ENCODE results near the gene STPG4.

STPG4 gene

GRCh38 chr2:47091118-47091517 lies 64.0 kb downstream of the STPG4 start:
- Histone ChIP-seq H3K9me3 (replicated peaks; ENCODE audit: insufficient read depth, low read length) (no peaks in the 10 kb centered on the region), H3K27me3 (replicated peaks; ENCODE audit: insufficient read depth, low read length) (no peaks in the 10 kb centered on the region), H3K27ac (ENCODE audit: low read length) (no peak overlapping the region), H3K4me1 (ENCODE audit: low read length) (no peaks in the 10 kb centered on the region), H2AFZ (ENCODE audit: low read length) (no peak overlapping the region), H3K4me2 (ENCODE audit: low read depth, low read length) (no peak overlapping the region), H3K9me2 (replicated peaks; ENCODE audit: insufficient read depth, low read length) (no peaks in the 10 kb centered on the region), H3K4me3 (ENCODE audit: low read length) (no peak overlapping the region), H4K20me1 (ENCODE audit: insufficient read depth, low read length) (no peaks in the 10 kb centered on the region), H3K36me3 (replicated peaks; ENCODE audit: insufficient read depth, low read length) (no peaks in the 10 kb centered on the region), H3K79me2 (ENCODE audit: low read length) (no peaks in the 10 kb centered on the region), H3F3A (ENCODE audit: insufficient read depth, low read length) (no peaks in the 10 kb centered on the region), H3K9ac (ENCODE audit: low read length) (no peak overlapping the region)
- no peak for DNase-seq
- TF ChIP-seq CTCF (IDR thresholded peaks at IDR 0.05; ENCODE audit: low read length) (no peak), EZH2 (optimal IDR thresholded peaks at IDR 0.05; ENCODE audit: low read depth, low read length) (no peak), EZH2phosphoT487 (IDR thresholded peaks at IDR 0.05; ENCODE audit: low read length) (no peak)

- DNase-seq = no peak
- no peaks in the 10 kb centered on the region for H3K27me3 ChIP-seq (replicated peaks; ENCODE audit: insufficient read depth, low read length)
- H3K27ac ChIP-seq (ENCODE audit: low read length) = no peak overlapping the region
- no peaks in the 10 kb centered on the region for H3K4me1 ChIP-seq (ENCODE audit: low read length)
- no peaks in the 10 kb centered on the region for H3F3A ChIP-seq (ENCODE audit: insufficient read depth, low read length)
- no peaks in the 10 kb centered on the region for H4K20me1 ChIP-seq (ENCODE audit: insufficient read depth, low read length)
- no peaks in the 10 kb centered on the region for H3K9me2 ChIP-seq (replicated peaks; ENCODE audit: insufficient read depth, low read length)
- no peaks in the 10 kb centered on the region for H3K9me3 ChIP-seq (replicated peaks; ENCODE audit: insufficient read depth, low read length)
- no peak overlapping the region for H3K4me3 ChIP-seq (ENCODE audit: low read length)
- no peak overlapping the region for H3K4me2 ChIP-seq (ENCODE audit: low read depth, low read length)
- no peak overlapping the region for H2AFZ ChIP-seq (ENCODE audit: low read length)
- H3K36me3 ChIP-seq (replicated peaks; ENCODE audit: insufficient read depth, low read length) = no peaks in the 10 kb centered on the region
- H3K79me2 ChIP-seq (ENCODE audit: low read length) = no peaks in the 10 kb centered on the region
- no peak overlapping the region for H3K9ac ChIP-seq (ENCODE audit: low read length)
- no peak for TF ChIP-seq EZH2 (optimal IDR thresholded peaks at IDR 0.05; ENCODE audit: low read depth, low read length)
- TF ChIP-seq CTCF (IDR thresholded peaks at IDR 0.05; ENCODE audit: low read length) = no peak
- TF ChIP-seq EZH2phosphoT487 (IDR thresholded peaks at IDR 0.05; ENCODE audit: low read length) = no peak
Observed at GRCh38 chr2:47089083-47089464, 66.0 kb downstream of the STPG4 start.

- Histone ChIP-seq H3K4me3 (ENCODE audit: low read length) (no peak overlapping the region), H3K9ac (ENCODE audit: low read length) (no peak overlapping the region), H3K27ac (ENCODE audit: low read length) (no peak overlapping the region), H3K4me1 (ENCODE audit: low read length) (no peaks in the 10 kb centered on the region), H3K9me3 (replicated peaks; ENCODE audit: insufficient read depth, low read length) (no peaks in the 10 kb centered on the region), H4K20me1 (ENCODE audit: insufficient read depth, low read length) (no peaks in the 10 kb centered on the region), H3K27me3 (replicated peaks; ENCODE audit: insufficient read depth, low read length) (no peaks in the 10 kb centered on the region), H3K9me2 (replicated peaks; ENCODE audit: insufficient read depth, low read length) (no peaks in the 10 kb centered on the region), H2AFZ (ENCODE audit: low read length) (no peak overlapping the region), H3K79me2 (ENCODE audit: low read length) (no peaks in the 10 kb centered on the region), H3K36me3 (replicated peaks; ENCODE audit: insufficient read depth, low read length) (no peaks in the 10 kb centered on the region), H3F3A (ENCODE audit: insufficient read depth, low read length) (no peaks in the 10 kb centered on the region), H3K4me2 (ENCODE audit: low read depth, low read length) (no peak overlapping the region)
- TF ChIP-seq EZH2phosphoT487 (IDR thresholded peaks at IDR 0.05; ENCODE audit: low read length) = no peak
- DNase-seq = no peak
Observed at GRCh38 chr2:47088371-47089082, 66.6 kb downstream of the STPG4 start.

GRCh38 chr2:47087051-47087450 lies 68.1 kb downstream of the STPG4 start:
- Histone ChIP-seq H3F3A (ENCODE audit: insufficient read depth, low read length) (no peaks in the 10 kb centered on the region), H3K4me2 (ENCODE audit: low read depth, low read length) (no peak overlapping the region), H3K9me2 (replicated peaks; ENCODE audit: insufficient read depth, low read length) (no peaks in the 10 kb centered on the region), H3K27me3 (replicated peaks; ENCODE audit: insufficient read depth, low read length) (no peaks in the 10 kb centered on the region), H3K79me2 (ENCODE audit: low read length) (no peaks in the 10 kb centered on the region), H3K36me3 (replicated peaks; ENCODE audit: insufficient read depth, low read length) (no peaks in the 10 kb centered on the region), H2AFZ (ENCODE audit: low read length) (no peak overlapping the region), H4K20me1 (ENCODE audit: insufficient read depth, low read length) (no peaks in the 10 kb centered on the region), H3K9ac (ENCODE audit: low read length) (no peak overlapping the region), H3K4me3 (ENCODE audit: low read length) (no peak overlapping the region), H3K4me1 (ENCODE audit: low read length) (no peaks in the 10 kb centered on the region), H3K27ac (ENCODE audit: low read length) (no peak overlapping the region), H3K9me3 (replicated peaks; ENCODE audit: insufficient read depth, low read length) (no peaks in the 10 kb centered on the region)
- TF ChIP-seq EZH2phosphoT487 (IDR thresholded peaks at IDR 0.05; ENCODE audit: low read length) (no peak), CTCF (IDR thresholded peaks at IDR 0.05; ENCODE audit: low read length) (no peak), EZH2 (optimal IDR thresholded peaks at IDR 0.05; ENCODE audit: low read depth, low read length) (no peak)
- no peak for DNase-seq

All from MM.1S (cell line).